IMR-90 (cell line): ENCODE measurements around the gene MSMO1.

Experiments used
- CTCF ChIP-seq: conservative IDR thresholded peaks from 2 replicates; pipeline ENCODE4 v1.5.1; 2012; ENCODE audit warnings: mild to moderate bottlenecking, low read depth, low read length, improper control_type of control experiment
- ELK1 ChIP-seq: fragments of 150-350 bp; IDR thresholded peaks from 2 replicates; pipeline ENCODE4 v1.6.1; 2016; ENCODE audit warnings: low read depth, mild to moderate bottlenecking, low read length, moderate library complexity, borderline replicate concordance
- NFE2L2 ChIP-seq: fragments of 150-350 bp; IDR thresholded peaks from 2 replicates; pipeline ENCODE4 v1.6.1; 2016; ENCODE audit warnings: low read depth, mild to moderate bottlenecking, low read length
- POLR2A ChIP-seq: IDR thresholded peaks from 2 replicates; pipeline ENCODE4 v1.6.1; 2012; ENCODE audit warnings: mild to moderate bottlenecking, low read depth, low read length
- RAD21 ChIP-seq: IDR thresholded peaks from 2 replicates; pipeline ENCODE4 v1.6.1; 2012; ENCODE audit warnings: low read length, improper control_type of control experiment

GRCh38 chr4:165332502-165332901, 5.0 kb downstream of the MSMO1 start:
- no peak for TF ChIP-seq POLR2A
- no peak for TF ChIP-seq CTCF
- no peak for TF ChIP-seq ELK1
- no peak for TF ChIP-seq RAD21
- no peak for TF ChIP-seq NFE2L2
